Stomach (tissue), 9 donors: ENCODE results near the gene CCDC157. TPM values are rescaled to one million over a fixed set of nuclear protein-coding genes. Genes with fewer than 3 reads are reported as not detected.

ENCODE experiments used
- DNase-seq, 2 donors: peaks; one replicate each; pipeline versions ENCODE4 v3.0.0 to v3.0.0-alpha.2; 2013 to 2019
- H3K27ac ChIP-seq, 5 donors: fragments of 200-600 bp in 4 of 5; sonication (generic) in 4 of 5; one replicate each; pipeline ENCODE4 v1.5.1; 2013 to 2019; ENCODE audit warnings: mild to moderate bottlenecking in 1 of 5, moderate library complexity in 1 of 5
- H3K27me3 ChIP-seq, 3 donors: fragments of 200-600 bp; sonication (generic); one replicate each; pipeline ENCODE4 v1.5.1; 2017 to 2019; ENCODE audit warnings: mixed run types in 1 of 3
- H3K36me3 ChIP-seq, 4 donors: fragments of 200-600 bp; sonication (generic); 1 replicate in 3 of 4; 2 replicates in 1 of 4; pipeline ENCODE4 v1.5.1; 2016 to 2019
- H3K4me1 ChIP-seq, 4 donors: fragments of 200-600 bp; sonication (generic); one replicate each; pipeline ENCODE4 v1.5.1; 2016 to 2019
- H3K4me3 ChIP-seq, 4 donors: fragments of 200-600 bp; sonication (generic) in 3 of 4; one replicate each; pipeline ENCODE4 v1.5.1; 2016 to 2019; ENCODE audit warnings: mild to moderate bottlenecking in 1 of 4
- H3K9me3 ChIP-seq, 4 donors: fragments of 200-600 bp; sonication (generic); one replicate each; pipeline ENCODE4 v1.5.1; 2016 to 2019
- CTCF ChIP-seq, 7 experiments: fragments of 450-650 bp in 4 of 7; fragments of 200-600 bp in 3 of 7; sonication (generic) in 3 of 7; IDR thresholded peaks; one replicate each; pipeline ENCODE4 v1.5.1; 2016 to 2019; ENCODE audit warnings: antibody characterized with exemption in 7 of 7, control low read depth in 2 of 7, mild to moderate bottlenecking in 1 of 7
- EP300 ChIP-seq: sonication (generic); formaldehyde crosslinking; IDR thresholded peaks from one replicate; pipeline ENCODE4 v1.6.1; 2017; ENCODE audit warnings: antibody characterized with exemption
- POLR2A ChIP-seq, 4 donors: fragments of 450-650 bp; IDR thresholded peaks; one replicate each; pipeline ENCODE4 v1.6.1; 2016; ENCODE audit warnings: antibody characterized with exemption in 4 of 4, control low read depth in 2 of 4, mild to moderate bottlenecking in 1 of 4, moderate library complexity in 1 of 4
- POLR2AphosphoS5 ChIP-seq, 3 donors: sonication (generic); formaldehyde crosslinking; IDR thresholded peaks; one replicate each; pipeline ENCODE4 v1.6.1; 2016; ENCODE audit warnings: antibody characterized with exemption in 3 of 3
- WGBS, 5 donors: extraction: QIAGEN DNeasy Blood & Tissue Kit in 3 of 5; methylation state at CpG; one replicate each; pipeline versions ENCODE4 v1.1.5 to v1.1.7; 2013 to 2018; 5-methylcytosine and 5-hydroxymethylcytosine counted together
- intact Hi-C: fragments of 100-400 bp; cut with DNase I; formaldehyde crosslinking; loops from one replicate; pipeline ENCODE4 v1.15.1; 2023; ENCODE audit warnings: low total_unique reads
- polyA plus RNA-seq, 3 donors: library from polyadenylated mRNA; stranded (reverse); fragments of 200-250 nt; gene quantifications; one replicate each; pipeline ENCODE4 v1.2.3, GENCODE V29; 2013
- total RNA-seq, 5 donors: library from RNA; depleted of rRNA; stranded (reverse); fragments of >200 nt; gene quantifications; one replicate each; pipeline versions ENCODE4 v1.1.0 to v1.2.3, GENCODE V29; 2014 to 2016
- donor health status: healthy with polysubstance abuse.
- donor health status: Bipolar disorder and iron deficiency.
- donor health status: healthy.

CCDC157 gene
- total and polyA plus RNA-seq, 8 donors = 0.73 to 9.0 (median 2.2) TPM; not detected in 1

GRCh38 chr22:30381264-30381663 is 24.5 kb downstream of the CCDC157 start:
- H3K27ac ChIP-seq = no peak overlapping the region
- H3K4me1 ChIP-seq = peaks cover 3 to 6% (median 5%) of the 10 kb centered on the region in 4 donors
- H3K4me3 ChIP-seq = no peak overlapping the region
- no peak for DNase-seq
- H3K36me3 ChIP-seq = peaks cover 4 to 74% (median 60%) of the 10 kb centered on the region in 4 donors
- TF ChIP-seq EP300 = no peak
- no peak for TF ChIP-seq POLR2A (IDR thresholded peaks at IDR 0.05)
- no peak for TF ChIP-seq CTCF (IDR thresholded peaks at IDR 0.05)
- no peak for TF ChIP-seq POLR2AphosphoS5 (IDR thresholded peaks at IDR 0.05)
- WGBS, 5 donors = 83 to 92% (median 87%) methylated on average over 12 of the region's 12 CpGs
- no peaks in the 10 kb centered on the region for H3K27me3 ChIP-seq
- intact Hi-C loops = loop anchor here (5.0 kb wide), 1 partner anchor 114 kb away; the partner anchor contains the start of gene OSM
- H3K9me3 ChIP-seq = no peaks in the 10 kb centered on the region

- TF ChIP-seq POLR2A (IDR thresholded peaks at IDR 0.05) (no peak), EP300 (no peak), POLR2AphosphoS5 (IDR thresholded peaks at IDR 0.05) (no peak), CTCF (IDR thresholded peaks at IDR 0.05) (no peak)
- Histone ChIP-seq H3K27me3 (no peaks in the 10 kb centered on the region), H3K4me3 (no peak overlapping the region), H3K36me3 (peaks cover 2 to 66% (median 53%) of the 10 kb centered on the region in 4 donors), H3K27ac (no peak overlapping the region), H3K4me1 (peaks cover 9 to 13% (median 11%) of the 10 kb centered on the region in 4 donors), H3K9me3 (no peaks in the 10 kb centered on the region)
- DNase-seq = no peak
- whole genome bisulfite sequencing, 5 donors = 90 to 98% (median 95%) methylated on average over 4 to 5 of the region's 5 CpGs
- intact Hi-C loops = loop anchor here (5.0 kb wide), 1 partner anchor 115 kb away; the partner anchor contains the start of gene OSM
Observed at GRCh38 chr22:30382340-30382739, 25.5 kb downstream of the CCDC157 start.

GRCh38 chr22:30383061-30383460 is 26.3 kb downstream of the CCDC157 start:
- WGBS, 5 donors = 62 to 97% (median 71%) methylated on average over 2 to 3 of the region's 3 CpGs
- H3K9me3 ChIP-seq = no peaks in the 10 kb centered on the region
- intact Hi-C loops = loop anchor here (5.0 kb wide), 1 partner anchor 116 kb away; the partner anchor contains the start of gene OSM
- H3K4me3 ChIP-seq = no peak overlapping the region
- H3K36me3 ChIP-seq = peaks cover 0 to 59% (median 48%) of the 10 kb centered on the region in 4 donors
- no peak for TF ChIP-seq POLR2A (IDR thresholded peaks at IDR 0.05)
- TF ChIP-seq POLR2AphosphoS5 (IDR thresholded peaks at IDR 0.05) = no peak
- no peak for TF ChIP-seq EP300
- TF ChIP-seq CTCF (IDR thresholded peaks at IDR 0.05) = no peak
- H3K27me3 ChIP-seq = no peaks in the 10 kb centered on the region
- H3K4me1 ChIP-seq = peaks cover 12 to 18% (median 15%) of the 10 kb centered on the region in 4 donors
- H3K27ac ChIP-seq = no peak overlapping the region
- no peak for DNase-seq

- Histone ChIP-seq H3K27ac (no peak overlapping the region), H3K4me3 (peak overlapping the region in 1 of 4 donors; percentile 64), H3K9me3 (no peaks in the 10 kb centered on the region), H3K27me3 (no peaks in the 10 kb centered on the region), H3K4me1 (peaks cover 12 to 18% (median 15%) of the 10 kb centered on the region in 4 donors), H3K36me3 (peaks cover 0 to 36% (median 29%) of the 10 kb centered on the region in 4 donors)
- TF ChIP-seq EP300 (no peak), POLR2A (IDR thresholded peaks at IDR 0.05) (no peak), CTCF (IDR thresholded peaks at IDR 0.05) (no peak), POLR2AphosphoS5 (IDR thresholded peaks at IDR 0.05) (no peak)
- intact Hi-C loops = loop anchor here (5.0 kb wide), 1 partner anchor 99 kb away; the partner anchor contains the start of gene CASTOR1
- 89 to 95% (median 91%) methylated on average over 3 to 10 of the region's 10 CpGs for whole genome bisulfite sequencing, 5 donors
- DNase-seq = no peak
Observed at GRCh38 chr22:30385942-30386341, 29.1 kb downstream of the CCDC157 start.
